ENCODE results near the gene VMP1. TPM values are rescaled to one million over a fixed set of nuclear protein-coding genes. Genes with fewer than 3 reads are reported as not detected.
A peak's percentile ranks its signal among the peaks of the same experiment; 100 is the strongest.

VMP1 gene
- total and polyA plus RNA-seq, 2 of the 13 experiments (the other 11 are each of a cell fraction or from before 2014, with no cell fraction given) = 186 to 271 TPM

- 0 out of 2 replicates have a peak, but pooled peaks have one; percentile 5 for TF ChIP-seq PAX8 (CRISPR knock-in tag; IDR thresholded peaks at IDR 0.05; ENCODE audit: borderline replicate concordance)
- no peak for TF ChIP-seq CSRNP2 (CRISPR knock-in tag; conservative IDR thresholded peaks at IDR 0.05; ENCODE audit: low read depth)
- TF ChIP-seq SP1 (IDR thresholded peaks at IDR 0.05) = no peak
- TF ChIP-seq SP1 (CRISPR knock-in tag; IDR thresholded peaks at IDR 0.05) = 0 out of 2 replicates have a peak, but pooled peaks have one; percentile 17
- peak; percentile 51; the same call in 1 of the 2 replicates for TF ChIP-seq ZFP1 (CRISPR knock-in tag; IDR thresholded peaks at IDR 0.05)
- TF ChIP-seq HDAC6 (IDR thresholded peaks at IDR 0.05; ENCODE audit: low read depth, low read length) = peak; percentile 65; the same call in 1 of the 2 replicates
- TF ChIP-seq ZBTB43 (CRISPR knock-in tag; conservative IDR thresholded peaks at IDR 0.05) = peak; percentile 26; the same call in 1 of the 2 replicates
- TF ChIP-seq SIX1 (CRISPR knock-in tag; IDR thresholded peaks at IDR 0.05; ENCODE audit: borderline replicate concordance) = peak; percentile 36; the same call in 1 of the 2 replicates
- TF ChIP-seq HDAC2 (CRISPR knock-in tag; IDR thresholded peaks at IDR 0.05) = peak; percentile 46
- peak; percentile 55; the same call in 1 of the 2 replicates for TF ChIP-seq NR2F6 (IDR thresholded peaks at IDR 0.05)
- peak; percentile 61 for TF ChIP-seq NR2F6 (CRISPR knock-in tag; IDR thresholded peaks at IDR 0.05)
- no peak for TF ChIP-seq GABPA (IDR thresholded peaks at IDR 0.05; ENCODE audit: low read depth, low read length)
- TF ChIP-seq GABPA (CRISPR knock-in tag; IDR thresholded peaks at IDR 0.05; ENCODE audit: low read depth) = 0 out of 2 replicates have a peak, but pooled peaks have one; percentile 4
- peak; percentile 56 for TF ChIP-seq RBFOX2 (IDR thresholded peaks at IDR 0.05; ENCODE audit: low read depth, low read length)
- TF ChIP-seq EP300 (IDR thresholded peaks at IDR 0.05; ENCODE audit: low read depth in 2 of 2, low read length in 2 of 2) = peak in 1 of 2 experiments; percentile 54; a peak in 2 of 4 replicates
- peak; percentile 64; the same call in 1 of the 2 replicates for TF ChIP-seq EP300 (CRISPR knock-in tag; IDR thresholded peaks at IDR 0.05; ENCODE audit: borderline replicate concordance)
- peak; percentile 75; the same call in 1 of the 2 replicates for TF ChIP-seq TSC22D2 (CRISPR knock-in tag; IDR thresholded peaks at IDR 0.05; ENCODE audit: borderline replicate concordance)
- peak; percentile 61; the same call in 1 of the 2 replicates for TF ChIP-seq ATF3 (CRISPR knock-in tag; IDR thresholded peaks at IDR 0.05)
- TF ChIP-seq SRSF1 (optimal IDR thresholded peaks at IDR 0.05; ENCODE audit: low read depth, low read length) = no peak
- TF ChIP-seq SKI (IDR thresholded peaks at IDR 0.05; ENCODE audit: partially characterized antibody) = peak; percentile 41
- peak; percentile 72; the same call in 1 of the 2 replicates for TF ChIP-seq TBX3 (IDR thresholded peaks at IDR 0.05; ENCODE audit: borderline replicate concordance)
- TF ChIP-seq ZNF274 (CRISPR knock-in tag; IDR thresholded peaks at IDR 0.05) = no peak
- TF ChIP-seq PITX1 (CRISPR knock-in tag; IDR thresholded peaks at IDR 0.05) = peak; percentile 53; the same call in 1 of the 2 replicates
- TF ChIP-seq CBFB (CRISPR knock-in tag; IDR thresholded peaks at IDR 0.05) = peak; percentile 30; the same call in 1 of the 2 replicates
- TF ChIP-seq POLR2G (IDR thresholded peaks at IDR 0.05; ENCODE audit: low read depth, low read length) = peak; percentile 83
- no peak for TF ChIP-seq ZNF343 (CRISPR knock-in tag; IDR thresholded peaks at IDR 0.05)
- TF ChIP-seq TFE3 (CRISPR knock-in tag; IDR thresholded peaks at IDR 0.05) = 0 out of 2 replicates have a peak, but pooled peaks have one; percentile 50
These were observed 138.3 kb downstream of the VMP1 start (continued) for GRCh38 chr17:59845595-59846393.
